GM12872 (cell line): ENCODE results near the gene ZSCAN20.

Source experiments
- CTCF ChIP-seq: IDR thresholded peaks from 3 replicates; pipeline ENCODE4 v1.5.1; 2011; ENCODE audit warnings: low read depth, mild to moderate bottlenecking, low read length, moderate library complexity; ENCODE audit not compliant: insufficient read depth

The ZSCAN20 gene

GRCh38 chr1:33494929-33495328 is 22.5 kb downstream of the ZSCAN20 start:
- no peak for TF ChIP-seq CTCF

- TF ChIP-seq CTCF, result no peak
Observed at GRCh38 chr1:33497410-33497809, 25.0 kb downstream of the ZSCAN20 start.

GRCh38 chr1:33500547-33500946 is 28.1 kb downstream of the ZSCAN20 start:
- no peak for TF ChIP-seq CTCF

- no peak for TF ChIP-seq CTCF
Observed at GRCh38 chr1:33501309-33501708, 28.9 kb downstream of the ZSCAN20 start.

GRCh38 chr1:33501774-33502173 is 29.3 kb downstream of the ZSCAN20 start:
- TF ChIP-seq CTCF, result no peak

GRCh38 chr1:33502726-33503125 is 30.3 kb downstream of the ZSCAN20 start:
- no peak for TF ChIP-seq CTCF

GRCh38 chr1:33503506-33503905 is 31.1 kb downstream of the ZSCAN20 start:
- no peak for TF ChIP-seq CTCF

GRCh38 chr1:33507661-33508060 is 35.2 kb downstream of the ZSCAN20 start:
- no peak for TF ChIP-seq CTCF
